Dedifferentiated amniotic fluid mesenchymal stem cell (primary cell): ENCODE results near the gene HAL.

Experiments
- DNase-seq: peaks from one replicate; pipeline ENCODE4 v3.0.0-alpha.2; 2016; ENCODE audit errors: extremely low spot score

HAL gene

DNA sequence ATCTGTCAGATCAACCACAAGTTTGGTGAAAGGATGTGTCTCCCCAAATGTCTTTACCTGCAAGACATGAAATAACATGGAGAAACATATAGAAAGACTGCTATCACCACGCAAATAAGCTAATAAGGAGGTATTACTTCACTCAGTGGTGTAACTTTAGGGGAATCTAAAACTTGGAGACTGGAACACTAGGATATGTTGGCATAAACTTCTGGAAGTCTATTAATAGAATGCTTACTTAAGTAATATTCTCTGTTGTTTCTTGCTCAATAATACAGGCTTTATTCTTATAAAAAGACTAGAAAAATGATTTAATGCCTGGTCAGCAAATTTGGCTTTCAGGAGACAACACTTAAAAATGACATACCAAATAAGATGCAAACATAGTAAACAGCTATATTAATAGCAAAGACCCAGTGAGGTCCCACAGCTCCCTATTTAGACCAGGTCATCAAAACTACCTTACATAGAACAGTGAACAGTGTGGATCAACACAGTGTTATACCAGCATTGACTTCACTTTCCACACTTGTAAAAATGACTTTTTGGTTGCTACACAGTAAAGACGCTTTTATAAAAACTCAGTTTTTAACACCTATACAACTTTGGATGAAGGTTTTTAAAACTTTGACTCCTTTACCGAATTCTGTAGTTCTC lies 18.9 kb upstream of the HAL start:
- no peak for DNase-seq

DNA sequence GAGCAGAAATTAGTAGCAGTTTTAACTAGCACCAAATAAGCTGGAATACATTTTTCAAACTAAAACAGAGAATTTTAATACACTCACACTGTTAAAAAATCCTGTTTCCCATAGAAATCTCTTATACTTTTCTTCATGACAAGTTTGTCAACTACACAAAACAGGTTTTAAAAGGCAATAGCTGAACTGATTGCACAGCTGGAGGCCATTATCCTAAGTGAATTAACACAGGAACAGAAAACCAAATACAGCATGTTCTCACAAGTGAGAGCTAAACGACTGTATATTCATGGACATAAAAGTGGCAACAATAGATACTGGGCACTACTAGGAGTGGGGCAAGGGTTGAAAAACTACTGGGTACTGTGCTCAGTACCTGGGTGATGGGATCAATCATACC lies 11.6 kb upstream of the HAL start:
- no peak for DNase-seq

DNA sequence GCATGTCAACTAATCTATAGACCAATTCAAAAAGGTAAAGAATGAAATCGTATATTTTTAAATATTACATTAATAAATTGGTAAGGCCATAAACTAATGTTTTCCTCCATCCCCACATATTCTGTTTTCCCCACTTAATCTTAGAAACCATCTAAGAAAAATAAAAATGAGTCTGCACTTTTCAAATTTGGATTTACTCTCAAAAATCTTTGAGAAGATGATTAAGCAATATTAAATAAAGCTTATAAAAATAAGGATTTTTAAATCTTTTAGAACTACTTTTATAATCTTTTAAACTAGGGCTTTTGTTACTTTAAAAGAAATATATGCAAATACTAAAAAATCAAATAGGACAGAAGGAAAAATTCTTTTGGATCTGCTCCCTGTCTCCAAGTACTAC lies 10.6 kb upstream of the HAL start:
- DNase-seq: no peak

DNA sequence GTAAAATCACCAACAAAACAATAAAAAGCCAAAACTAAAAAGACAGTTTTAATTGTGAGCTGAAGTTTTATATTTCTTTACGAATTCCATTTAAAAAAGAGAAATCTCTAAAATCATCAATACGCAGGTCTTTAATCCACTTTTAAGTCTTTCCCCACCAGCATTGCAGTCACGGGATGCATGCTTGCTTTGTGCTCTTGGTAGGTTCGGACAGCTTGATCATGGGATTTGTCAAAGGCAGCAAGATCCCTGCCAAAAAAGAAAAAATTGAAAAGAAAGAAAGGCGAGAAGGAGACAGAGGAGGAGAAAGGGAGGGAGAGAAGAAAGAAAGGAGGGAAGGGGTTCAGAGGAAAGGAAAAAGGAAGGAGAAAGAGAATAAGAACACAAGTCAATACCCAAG lies 4.7 kb upstream of the HAL start:
- DNase-seq: no peak

DNA sequence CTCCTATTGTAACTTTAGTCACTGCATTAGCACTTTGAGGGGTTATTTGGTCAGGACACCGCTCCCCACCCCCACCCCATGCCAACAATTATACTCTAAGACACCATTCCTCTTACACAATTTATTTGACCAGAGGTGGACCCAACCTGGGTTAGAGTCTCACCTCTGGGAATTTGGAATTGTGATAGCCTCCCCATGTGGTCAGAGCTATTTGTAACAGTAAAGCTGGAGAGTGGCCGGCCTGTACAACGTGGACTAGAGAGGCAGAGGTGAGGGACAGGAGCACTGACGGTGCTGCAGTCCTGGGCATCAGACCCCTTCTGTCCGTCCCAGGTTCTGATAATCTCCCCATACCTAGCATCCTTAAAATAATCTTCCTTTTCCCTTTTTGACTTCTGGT lies 3.3 kb upstream of the HAL start:
- DNase-seq: no peak

DNA sequence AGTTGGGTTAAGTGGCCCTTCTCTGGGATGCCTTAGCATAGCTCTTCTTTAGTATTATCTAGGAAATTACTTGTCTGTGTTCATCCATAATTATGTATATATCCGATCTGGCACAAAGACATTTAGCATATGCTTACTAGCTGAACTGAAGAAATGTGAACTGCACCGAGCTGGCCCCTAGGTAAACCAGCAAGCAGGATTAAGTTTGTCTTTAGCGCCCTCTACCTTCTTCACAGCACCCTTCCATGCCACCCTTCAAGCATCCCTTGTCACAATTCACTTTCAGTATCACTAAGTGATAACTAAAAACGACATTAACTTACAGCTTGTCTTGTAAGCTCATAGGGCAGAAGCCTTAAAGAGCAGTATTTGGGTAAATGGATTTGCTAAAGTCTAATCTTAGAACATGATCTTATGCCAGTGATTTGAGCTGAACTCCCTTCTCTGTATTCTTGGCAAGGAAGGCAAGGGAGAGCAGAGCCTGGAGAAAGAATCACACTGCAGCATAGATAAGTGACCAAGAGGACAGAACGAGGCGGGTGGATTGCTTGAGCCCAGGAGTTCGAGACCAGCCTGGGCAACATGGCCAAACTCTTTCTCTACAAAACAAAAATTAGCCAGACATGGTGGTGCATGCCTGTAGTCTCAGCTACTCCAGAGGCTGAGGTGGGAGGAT lies 2.6 kb upstream of the HAL start:
- DNase-seq: peak; percentile 54

DNA sequence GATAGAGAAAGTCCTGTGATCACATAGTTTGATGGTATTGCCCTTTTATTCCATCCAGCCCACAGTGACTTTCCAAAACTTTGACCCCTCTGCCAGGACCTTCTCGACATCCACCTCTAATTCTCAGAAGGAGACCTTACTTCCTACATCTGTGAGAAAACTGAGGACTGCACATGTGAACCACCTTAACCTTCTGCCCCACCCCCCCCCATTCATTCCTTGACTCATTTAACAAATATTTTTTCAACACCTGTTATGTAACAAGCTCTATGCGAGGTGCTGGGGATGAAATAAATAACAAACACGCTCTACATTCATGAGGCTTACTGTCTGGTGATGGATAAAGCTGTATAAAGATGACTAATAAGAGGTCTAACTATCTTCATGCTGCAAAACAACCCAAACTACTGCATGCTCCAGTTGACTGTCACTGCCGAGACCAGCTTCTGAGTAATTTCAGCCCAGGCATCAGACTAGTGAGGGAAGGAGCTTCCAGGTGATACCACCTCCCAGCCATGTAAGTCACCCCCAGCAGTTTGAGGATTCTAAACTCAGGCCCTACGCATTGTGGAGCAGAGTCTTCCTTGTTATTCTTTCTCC lies 1.9 kb upstream of the HAL start:
- DNase-seq: no peak

DNA sequence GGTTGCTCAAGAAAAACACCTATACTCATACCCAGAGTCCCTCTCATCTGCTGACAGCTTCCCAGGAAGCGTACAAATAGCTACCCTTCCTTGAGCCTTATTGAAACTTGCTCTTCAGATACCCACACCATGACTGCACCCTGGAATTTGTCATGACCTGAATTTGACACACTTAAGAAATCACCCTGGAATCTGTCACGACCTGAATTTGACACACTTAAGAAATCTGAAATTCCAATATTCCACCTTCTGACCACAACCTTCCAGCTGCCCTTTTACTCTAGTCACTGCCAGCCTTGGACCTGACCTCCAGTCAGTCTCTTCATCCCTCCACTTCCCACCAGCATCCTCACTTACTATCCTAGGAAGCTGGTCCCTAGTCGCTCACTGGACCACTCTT lies 1.1 kb upstream of the HAL start:
- DNase-seq: no peak

DNA sequence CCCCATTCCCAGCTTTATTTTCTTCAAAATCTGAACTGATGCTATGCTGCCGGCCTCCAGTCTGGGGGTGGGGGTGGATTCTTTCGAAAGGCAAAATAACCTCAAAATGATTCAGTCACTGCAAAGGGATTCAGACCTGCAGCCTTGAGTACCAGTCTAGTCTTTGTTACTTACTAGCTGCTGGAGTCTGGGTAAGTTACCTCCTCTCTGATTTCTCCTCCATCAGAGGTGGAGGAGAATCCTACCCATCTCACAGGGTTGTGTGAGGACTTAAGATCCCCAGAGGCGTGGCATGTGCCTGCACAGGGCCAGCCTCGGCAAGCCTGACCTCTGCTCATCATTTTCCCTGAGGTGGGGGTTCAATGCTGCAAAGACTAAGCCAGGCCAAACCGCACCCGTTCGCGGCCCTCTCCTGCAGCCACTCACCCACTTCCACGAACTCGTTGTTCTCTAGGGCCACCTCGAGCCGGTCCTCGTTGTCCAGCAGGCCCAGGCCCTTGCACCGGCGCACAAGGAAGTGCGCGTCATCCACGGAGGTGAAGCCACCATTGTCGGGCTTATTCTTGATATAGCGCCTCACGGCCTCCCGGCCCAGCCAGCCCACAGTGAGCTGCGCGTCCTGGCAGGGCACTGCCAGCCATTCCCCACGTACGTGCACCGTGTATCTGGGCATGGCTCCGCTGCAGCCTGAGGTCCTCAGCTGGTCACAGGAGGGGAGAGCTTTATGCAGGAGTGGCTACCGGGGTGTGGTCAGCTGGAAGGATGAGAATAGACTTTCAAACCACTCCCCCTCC lies 709 bp downstream of the HAL start:
- no peak for DNase-seq

DNA sequence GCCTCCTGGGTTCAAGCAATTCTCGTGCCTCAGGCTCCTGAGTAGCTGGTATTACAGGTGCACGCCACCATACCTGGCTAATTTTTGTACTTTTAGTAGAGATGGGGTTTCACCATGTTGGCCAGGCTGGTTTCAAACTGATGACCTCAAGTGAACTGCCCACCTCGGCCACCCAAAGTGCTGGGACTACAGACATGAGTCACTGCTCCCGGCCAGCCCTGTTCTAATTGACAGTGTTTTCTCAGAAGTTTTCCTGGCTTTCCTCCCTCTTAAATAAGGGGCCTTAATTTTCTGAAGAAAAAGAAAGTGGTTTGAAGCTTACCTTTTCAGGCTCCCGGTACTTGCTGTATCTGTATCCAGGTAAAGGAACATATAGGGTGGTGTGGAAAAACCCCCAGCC lies 1.7 kb downstream of the HAL start:
- DNase-seq: peak; percentile 6

DNA sequence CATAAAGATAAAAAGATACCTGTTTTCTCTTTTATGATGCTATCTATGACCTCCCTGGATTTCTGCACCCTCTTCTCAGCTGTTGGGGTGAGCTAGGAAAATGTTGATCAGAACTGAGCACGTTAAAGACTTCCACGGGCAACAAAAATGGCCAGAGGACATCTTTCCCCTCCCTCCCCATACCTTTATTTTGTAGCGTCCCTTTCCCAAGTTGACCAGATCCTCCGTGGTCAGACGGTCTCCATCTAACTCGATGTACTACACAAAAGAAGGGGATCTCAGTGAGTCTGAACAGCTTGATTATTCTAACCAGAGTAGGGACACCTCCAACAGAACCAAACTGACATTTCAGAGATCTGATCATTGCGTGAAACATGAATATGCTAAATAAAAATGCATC lies 2.2 kb downstream of the HAL start:
- DNase-seq: no peak

DNA sequence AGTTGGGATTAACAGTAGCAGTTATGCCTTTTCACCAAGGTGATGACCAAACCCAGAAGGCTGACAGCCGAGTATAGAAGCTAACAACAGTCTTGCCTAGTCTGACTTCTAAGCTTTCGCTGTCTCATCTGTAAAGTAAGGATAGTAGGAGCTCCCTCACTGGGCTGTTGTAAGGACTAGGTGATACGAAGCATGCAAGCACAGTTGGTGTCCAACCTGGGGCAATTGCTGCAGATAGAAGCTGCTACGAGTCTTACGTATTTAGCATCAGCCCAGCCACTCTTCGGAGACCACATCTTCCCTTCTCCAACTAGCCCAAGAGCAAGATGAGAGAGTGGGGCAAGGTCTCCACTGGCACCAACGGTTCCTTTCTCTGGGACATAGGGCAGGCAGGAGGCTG lies 6.0 kb downstream of the HAL start:
- DNase-seq: peak; percentile 4

DNA sequence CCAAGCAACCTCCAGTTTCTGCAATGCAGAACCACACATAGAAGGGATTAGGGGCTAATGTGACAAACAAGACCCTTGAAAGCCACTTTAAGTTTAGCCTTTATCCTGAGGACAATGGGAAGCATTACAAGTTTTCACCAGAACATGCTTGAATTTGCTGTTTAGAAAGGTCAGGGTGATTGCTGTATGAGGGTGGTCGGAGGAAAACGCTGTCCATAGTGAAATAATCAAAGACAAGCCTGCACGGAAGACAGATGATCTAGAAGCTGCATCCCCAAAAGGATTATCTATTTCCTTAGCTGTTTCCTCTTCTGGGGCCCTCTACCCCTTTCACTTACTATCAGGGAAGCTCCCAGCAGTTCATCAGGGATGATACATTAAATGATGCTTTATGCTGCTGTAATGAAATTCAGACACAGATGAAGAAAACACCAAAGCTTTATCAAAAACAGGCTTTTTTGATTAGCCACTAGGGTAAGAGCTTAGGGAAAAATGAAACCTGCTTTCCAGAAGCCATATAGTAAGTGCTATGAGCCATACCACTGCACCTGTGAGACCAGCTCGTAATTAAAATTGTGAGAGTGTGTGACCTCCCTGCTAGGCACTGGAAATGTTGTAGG lies 6.5 kb downstream of the HAL start:
- DNase-seq: no peak

DNA sequence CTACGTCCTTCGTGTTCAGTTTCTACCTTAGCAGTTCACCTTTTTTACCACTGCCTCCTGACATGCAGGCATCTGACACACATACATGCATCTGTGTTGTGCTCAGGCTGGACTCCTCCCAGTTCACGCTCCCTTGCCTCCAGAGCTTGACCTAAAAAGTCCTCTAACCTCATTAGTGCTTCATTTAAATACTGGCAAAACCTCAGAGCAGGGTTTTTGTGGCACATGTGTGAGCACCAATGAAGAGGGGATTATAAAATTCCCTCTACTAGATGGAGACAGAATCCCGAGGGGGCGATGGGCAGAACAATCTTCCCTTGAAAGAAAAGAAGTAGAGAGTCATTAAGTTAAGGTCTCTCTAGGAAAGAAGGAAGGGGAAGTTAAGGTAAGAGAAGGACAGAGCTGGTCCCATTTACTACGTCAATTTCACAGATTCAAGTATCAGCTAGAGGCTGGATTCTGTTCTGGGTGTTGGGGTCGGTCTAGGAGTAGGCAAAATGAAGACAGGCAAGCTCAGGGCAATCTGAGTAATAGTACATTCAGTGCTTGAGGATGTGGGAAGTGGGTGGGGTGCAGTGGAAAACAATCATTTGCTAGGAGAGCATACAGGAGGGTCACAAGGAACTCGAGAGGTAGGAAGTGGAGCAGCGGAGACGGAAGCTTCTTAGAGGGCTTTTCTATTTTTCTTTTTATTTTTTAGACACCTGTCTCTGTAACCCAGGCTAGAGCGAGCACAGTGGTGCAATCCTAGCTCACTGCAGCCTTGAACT lies 7.5 kb downstream of the HAL start:
- DNase-seq: peak; percentile 13

DNA sequence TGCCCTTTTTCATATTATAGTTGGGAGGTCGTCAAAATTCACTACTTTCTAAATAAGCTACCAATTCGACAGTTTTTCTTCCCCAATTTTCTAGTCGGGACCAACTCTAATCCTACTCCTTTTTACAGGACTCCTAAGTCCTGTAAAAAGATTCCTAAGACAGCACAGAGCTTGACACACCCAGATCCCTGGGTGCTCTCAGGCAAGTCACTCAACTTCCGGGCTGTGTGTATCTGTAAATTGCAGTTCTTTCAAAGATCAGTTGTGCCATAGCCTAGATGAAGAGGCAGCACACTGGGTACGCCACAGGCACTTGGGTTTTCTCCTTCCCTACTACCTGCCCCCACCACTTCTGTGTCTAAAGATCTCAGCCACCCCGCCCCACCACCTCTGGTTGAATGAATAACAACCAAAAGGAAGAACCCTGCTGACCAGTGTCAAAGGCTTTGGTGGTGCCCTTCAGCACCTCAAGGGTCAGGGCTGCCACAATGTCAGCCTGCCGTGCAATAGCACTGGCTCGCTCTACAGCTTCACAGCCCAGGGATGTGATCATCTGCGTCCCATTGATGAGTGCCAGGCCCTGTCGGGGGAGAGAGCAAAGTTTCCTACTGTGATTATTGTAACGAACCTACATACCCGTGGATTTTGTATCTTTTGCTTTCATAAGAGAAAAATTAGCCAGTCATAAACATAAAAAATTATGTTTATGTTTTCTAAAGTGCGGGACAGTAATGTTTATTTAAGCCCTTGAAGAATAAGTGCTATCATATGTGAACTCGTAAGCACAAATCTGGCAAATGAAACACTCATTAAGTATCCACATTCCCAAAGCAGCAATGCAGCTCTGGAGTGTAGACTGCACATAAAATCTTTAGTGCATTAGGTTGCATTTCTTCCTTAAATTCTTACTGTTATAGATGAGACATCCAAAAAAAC lies 9.2 kb downstream of the HAL start:
- peak; percentile 11 for DNase-seq

DNA sequence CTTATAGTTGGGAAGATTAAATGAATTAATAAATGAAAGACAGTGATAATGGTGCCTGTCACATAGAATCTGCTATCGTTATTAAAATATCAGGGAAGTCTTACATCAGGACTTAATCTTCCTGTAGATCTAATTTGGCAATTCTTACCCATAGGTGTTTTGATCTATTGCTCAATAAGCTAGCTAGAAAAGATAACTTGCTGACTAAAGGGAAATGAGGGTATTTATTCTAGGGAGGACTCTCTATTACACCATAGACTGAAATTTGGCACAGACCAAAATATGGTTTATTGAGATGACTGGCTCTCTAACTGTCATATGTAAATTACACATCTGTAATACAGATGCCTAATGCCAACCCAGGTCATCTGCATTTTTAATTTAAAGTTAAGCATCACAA lies 11.5 kb downstream of the HAL start:
- peak; percentile 5 for DNase-seq

DNA sequence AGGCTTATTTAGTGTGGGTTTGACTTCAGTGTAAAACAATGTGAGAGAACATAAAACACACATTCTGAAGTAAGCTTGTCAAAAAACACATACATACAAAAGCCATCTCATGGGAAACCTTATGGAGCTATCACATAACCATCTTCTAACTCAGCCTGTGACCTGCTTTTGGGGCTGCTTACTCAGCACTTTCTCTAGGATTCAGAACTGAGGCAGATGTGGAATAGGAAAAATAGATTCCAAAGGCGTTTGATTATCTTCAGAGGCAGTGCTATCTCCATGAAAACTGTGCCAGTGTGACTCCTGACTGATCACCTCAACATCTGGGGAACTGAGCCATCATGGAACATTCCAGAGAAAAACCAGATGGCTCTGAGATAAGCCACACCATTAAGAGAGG lies 13.5 kb downstream of the HAL start:
- no peak for DNase-seq

DNA sequence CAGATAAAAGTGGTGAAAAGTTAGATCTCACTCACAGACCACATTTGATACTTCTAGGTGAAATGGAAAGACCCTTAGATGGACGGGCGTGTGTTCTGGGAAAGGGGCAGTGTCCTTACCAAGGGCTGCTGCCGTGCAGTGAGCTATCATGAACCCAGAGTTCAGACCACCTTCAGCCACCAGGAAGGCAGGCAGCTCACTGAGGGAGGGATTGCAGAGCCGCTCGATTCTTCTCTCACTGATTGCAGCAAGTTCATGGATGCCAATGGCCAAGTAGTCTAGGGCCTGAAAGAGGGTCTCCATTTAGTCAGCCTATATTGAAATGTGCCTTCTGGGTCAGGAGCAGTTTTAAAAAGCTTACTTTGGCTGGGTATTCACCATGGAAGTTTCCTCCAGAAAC lies 15.7 kb downstream of the HAL start:
- no peak for DNase-seq

DNA sequence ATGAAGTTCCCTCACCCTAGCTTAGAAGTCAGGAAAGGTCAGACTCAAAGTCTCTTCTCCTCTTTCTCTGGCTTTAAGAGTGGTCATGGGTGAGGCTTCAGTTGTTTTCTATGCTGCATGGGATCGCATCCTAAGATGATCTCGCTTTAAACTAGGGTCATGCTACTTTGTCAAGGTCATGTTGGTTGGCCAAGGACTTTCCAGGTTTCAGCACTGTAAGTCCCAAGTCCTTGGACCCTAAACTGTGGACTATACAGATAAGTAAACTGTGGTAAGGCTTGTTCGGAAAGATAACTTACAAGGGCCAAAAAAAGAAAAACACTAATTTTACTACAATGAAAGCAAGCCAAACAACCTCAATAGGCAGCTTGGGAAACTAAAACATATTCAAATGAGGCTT lies 17.4 kb downstream of the HAL start:
- DNase-seq: no peak

DNA sequence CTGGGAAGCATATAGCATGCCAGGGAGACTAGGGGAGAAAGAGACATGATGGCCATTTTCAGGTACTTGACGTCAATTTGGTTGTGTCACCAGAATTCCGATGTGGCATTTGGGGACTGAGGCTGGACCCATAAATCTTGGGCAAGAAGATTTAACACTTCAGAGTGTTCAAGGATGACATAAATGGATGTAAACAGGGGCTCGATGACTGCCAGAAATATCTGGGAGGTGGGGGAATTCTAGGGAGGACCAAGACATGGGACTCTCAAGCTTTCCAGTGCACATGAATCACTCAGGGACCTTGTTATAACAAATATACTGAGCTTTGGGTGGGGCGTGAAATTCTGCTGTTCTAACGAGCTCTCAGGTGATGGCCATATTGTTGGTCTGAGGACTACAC lies 17.8 kb downstream of the HAL start:
- DNase-seq: peak; percentile 12
